ENCODE measurements around the gene HMCN2.
A peak's percentile ranks its signal among the peaks of the same experiment; 100 is the strongest.

The HMCN2 gene

DNA sequence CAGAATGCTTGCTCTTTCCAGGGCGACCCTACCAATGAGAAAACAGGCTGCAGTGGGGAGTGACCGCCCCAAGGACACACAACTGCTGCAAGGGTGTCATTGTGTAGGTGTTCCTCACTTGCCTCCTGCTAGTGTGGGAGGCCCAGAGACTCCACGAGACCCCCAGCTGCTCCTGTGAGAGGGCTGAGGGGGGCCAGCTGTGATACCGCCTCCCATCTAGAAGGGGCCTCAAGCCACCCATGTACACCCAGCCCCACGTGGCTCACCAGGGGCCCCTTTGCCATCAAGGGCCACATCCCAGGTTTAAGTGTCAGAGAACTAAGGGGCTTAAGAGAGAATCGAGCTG lies 177.9 kb downstream of the HMCN2 start:
- no peak overlapping the region for H3K27ac ChIP-seq
- TF ChIP-seq ZFX (IDR thresholded peaks at IDR 0.05), result no peak
- TF ChIP-seq, protein P1, sequence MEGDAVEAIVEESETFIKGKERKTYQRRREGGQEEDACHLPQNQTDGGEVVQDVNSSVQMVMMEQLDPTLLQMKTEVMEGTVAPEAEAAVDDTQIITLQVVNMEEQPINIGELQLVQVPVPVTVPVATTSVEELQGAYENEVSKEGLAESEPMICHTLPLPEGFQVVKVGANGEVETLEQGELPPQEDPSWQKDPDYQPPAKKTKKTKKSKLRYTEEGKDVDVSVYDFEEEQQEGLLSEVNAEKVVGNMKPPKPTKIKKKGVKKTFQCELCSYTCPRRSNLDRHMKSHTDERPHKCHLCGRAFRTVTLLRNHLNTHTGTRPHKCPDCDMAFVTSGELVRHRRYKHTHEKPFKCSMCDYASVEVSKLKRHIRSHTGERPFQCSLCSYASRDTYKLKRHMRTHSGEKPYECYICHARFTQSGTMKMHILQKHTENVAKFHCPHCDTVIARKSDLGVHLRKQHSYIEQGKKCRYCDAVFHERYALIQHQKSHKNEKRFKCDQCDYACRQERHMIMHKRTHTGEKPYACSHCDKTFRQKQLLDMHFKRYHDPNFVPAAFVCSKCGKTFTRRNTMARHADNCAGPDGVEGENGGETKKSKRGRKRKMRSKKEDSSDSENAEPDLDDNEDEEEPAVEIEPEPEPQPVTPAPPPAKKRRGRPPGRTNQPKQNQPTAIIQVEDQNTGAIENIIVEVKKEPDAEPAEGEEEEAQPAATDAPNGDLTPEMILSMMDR (conservative IDR thresholded peaks at IDR 0.05), result no peak

DNA sequence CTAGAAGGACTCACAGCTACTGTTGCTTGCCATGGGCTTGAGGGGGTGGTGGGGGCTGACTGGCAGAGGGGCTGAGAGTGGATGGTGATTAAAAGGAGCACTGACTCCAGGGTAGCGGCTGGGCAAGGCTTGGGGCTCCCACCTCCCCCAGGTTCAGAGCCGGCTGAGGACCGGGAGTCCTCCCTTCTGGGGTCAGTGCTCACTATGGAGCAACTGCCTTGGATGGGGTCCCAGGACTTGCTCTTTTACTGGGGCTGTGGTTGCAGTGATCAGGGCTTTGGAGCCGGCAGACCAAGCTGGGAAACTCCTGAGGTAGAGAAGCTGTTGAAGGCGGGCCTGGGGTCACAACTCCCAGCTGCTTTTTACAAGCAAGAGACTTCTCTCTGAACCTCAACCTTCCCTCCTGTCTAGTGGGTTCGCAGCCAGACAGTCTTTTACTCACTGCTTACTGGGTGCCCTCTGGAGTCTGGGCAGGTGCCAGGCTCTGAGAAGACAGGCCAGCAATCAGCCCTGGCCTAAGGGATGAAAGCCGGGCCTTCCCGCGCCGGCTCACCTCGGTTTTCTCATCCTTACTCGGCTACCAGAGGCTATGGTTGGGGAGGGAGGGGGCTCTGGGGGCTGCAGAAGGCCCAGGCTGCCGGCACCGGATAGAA lies 178.4 kb downstream of the HMCN2 start:
- TF ChIP-seq, protein P1 (conservative IDR thresholded peaks at IDR 0.05), result no peak
- TF ChIP-seq ZFX (IDR thresholded peaks at IDR 0.05), result no peak
- H3K27ac ChIP-seq, result peak overlapping the region; percentile 50

DNA sequence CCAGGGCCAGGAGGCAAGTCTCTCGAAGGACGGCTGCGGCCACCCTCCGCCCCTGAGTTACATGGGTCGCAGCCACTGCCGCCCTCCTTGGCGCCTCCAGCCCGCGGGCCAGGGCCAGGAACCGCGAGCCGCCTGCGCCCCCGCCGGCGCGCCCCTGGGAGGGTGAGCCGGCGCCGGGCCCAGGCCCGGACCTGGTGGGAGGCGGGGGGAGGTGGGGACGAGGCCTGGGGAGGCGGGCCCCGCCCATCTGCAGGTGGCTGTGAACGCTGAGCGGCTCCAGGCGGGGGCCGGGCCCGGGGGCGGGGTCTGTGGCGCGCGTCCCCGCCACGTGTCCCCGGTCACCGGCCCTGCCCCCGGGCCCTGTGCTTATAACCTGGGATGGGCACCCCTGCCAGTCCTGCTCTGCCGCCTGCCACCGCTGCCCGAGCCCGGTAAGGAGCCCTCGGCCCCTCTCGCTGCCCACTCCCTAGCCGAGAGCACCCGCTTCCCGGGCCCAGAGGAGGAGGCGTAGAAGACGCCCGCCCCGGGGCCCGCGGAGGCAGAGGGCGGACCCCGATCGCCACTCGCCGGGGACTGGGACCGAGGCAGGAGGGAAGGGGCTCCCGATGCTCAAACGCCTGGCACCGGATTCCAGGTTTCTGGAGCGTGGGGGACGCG lies 179.1 kb downstream of the HMCN2 start, which contains the start of gene ASS1:
ASS1 (plus strand) TSS at position 397 of the 657 bp plus-strand sequence. CDS start 7,268 bp downstream, outside the sequence.
- H3K27ac ChIP-seq, result peak within 1 kb of the TSS; percentile 50
- TF ChIP-seq, protein P1 (conservative IDR thresholded peaks at IDR 0.05), result no peak
- TF ChIP-seq ZFX (IDR thresholded peaks at IDR 0.05), result peak; percentile 44; the same call in 1 of the 2 replicates

DNA sequence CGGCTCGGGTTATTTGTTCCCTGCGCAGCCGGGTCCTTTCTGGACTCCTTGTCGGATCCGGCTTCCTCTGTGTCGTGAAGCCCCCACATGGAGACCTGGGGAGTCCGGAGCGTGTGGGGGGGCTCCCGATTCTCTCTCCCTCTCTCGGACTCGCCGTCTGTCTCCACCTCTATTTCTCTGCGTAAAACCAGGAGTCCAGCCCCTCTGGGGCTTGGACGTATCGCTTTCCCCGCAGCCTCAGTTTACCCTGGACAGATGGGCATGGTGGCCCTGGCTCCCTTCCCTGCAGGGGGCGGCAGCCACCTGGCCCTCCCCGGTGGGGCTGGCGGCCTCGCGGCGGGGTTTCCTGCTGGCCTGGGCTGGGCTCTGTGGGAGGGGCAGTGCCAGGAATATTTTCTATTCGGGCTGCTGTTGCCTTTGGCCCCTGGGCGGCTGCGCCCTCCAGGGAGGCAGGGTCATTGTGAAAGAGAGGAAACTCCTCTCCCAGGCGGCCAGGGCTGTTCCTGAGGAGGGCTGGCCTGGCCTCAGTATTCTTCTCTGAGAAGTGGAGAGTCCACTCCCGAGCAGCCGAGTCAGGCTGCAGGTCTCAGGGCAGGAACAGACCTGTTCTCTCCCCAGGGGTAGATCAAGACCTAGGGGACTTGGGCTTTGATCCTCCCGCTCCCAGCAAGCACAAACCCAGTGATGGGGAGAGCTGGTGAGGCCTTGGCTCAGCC lies 179.9 kb downstream of the HMCN2 start:
- TF ChIP-seq, protein P1 (conservative IDR thresholded peaks at IDR 0.05), result no peak
- TF ChIP-seq ZFX (IDR thresholded peaks at IDR 0.05), result no peak

DNA sequence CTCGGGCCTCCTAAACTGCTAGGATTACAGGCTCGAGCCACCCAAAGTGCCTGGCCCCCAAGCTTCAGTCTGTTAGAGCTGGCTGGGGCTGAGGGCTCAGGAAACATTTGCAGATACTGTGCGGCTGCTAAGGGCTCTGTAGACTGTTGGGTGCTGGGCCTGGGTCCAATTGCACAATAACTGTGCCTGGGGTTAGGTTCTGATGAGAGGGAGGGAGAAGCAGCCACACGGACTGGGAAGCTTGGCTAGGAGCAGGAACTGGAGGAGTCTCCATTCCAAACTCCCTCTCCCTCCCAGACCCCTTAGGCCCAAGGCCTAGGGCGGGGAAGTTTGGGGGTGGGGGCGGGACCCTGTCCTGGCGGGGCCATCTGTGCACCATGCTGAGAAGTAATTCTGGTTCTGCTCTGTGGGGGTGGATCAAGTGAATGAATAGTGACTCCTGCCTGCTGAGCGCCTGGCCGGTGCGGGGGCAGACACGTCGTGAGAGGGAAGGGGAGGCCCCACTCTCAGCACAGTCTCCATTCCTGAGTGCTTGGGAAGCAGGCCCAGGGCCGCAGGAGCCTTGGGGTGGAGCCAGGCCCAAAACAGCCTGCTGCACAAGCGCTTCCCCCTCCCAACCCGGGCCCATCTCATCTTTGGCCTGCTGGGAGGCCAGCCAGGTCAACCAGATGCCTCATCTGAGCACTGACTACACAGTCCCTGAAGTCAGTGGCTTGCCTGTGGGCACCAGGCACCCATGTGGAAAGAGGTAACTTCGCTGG lies 180.7 kb downstream of the HMCN2 start:
- H3K27ac ChIP-seq, result peak overlapping the region; percentile 50
- TF ChIP-seq, protein P1 (conservative IDR thresholded peaks at IDR 0.05), result no peak
- peak; percentile 28; the same call in 1 of the 2 replicates for TF ChIP-seq ZFX (IDR thresholded peaks at IDR 0.05)

More for the DNA sequence above, 179.9 kb downstream of the HMCN2 start:
- H3K27ac ChIP-seq, result peak overlapping the region; percentile 50

DNA sequence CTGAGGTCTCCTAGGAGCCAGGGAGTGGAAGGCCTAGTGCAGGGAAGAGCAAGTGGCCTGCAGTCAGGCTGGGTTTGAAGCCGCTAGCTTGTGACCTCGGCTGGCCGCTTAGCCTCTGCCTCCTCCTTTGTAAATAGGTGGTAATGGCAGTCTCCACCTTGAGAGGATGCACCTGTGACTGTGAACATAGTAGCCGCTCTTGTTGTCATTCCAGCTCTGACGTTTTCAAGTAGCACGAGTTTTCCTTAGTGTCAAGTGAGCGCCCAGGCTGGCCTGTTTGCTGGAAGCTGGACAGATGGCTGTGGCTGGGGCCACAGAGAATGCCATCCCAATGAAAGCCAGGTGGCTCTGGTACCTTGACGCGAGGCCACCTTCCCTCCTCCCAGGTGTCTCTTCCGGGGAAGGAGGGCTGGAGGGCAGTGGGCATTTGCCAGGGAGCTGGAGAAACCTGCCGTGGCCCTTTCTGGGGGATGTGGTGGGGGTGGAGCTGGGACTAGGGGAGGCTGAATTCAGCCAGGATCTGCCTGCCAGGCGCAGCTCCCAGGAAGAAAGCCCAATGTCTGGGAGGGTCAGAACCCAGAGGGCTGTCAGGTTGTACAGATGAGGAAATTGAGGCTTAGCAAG lies 181.7 kb downstream of the HMCN2 start:
- H3K27ac ChIP-seq, result peak overlapping the region; percentile 50
- TF ChIP-seq, protein P1 (conservative IDR thresholded peaks at IDR 0.05), result no peak
- TF ChIP-seq ZFX (IDR thresholded peaks at IDR 0.05), result no peak
